ENCODE results near the gene HDAC3. TPM values are rescaled to one million over a fixed set of nuclear protein-coding genes. Genes with fewer than 3 reads are reported as not detected.

HDAC3 gene
- total RNA-seq, 1 experiment from 2014 or later = 91.9 TPM

GRCh38 chr5:141665995-141666940 lies 29.6 kb upstream of the HDAC3 start:
- Histone ChIP-seq H3K36me3 (ENCODE audit: control insufficient read depth in 1 of 2, insufficient read depth in 2 of 2, low read length in 2 of 2) (no peaks in the 10 kb centered on the region), H3K27ac (ENCODE audit: low read depth, low read length) (no peak overlapping the region), H4K20me1 (ENCODE audit: insufficient read depth) (peaks cover 4% of the 10 kb centered on the region; the same call in 1 of the 2 replicates), H3K9me3 (ENCODE audit: control insufficient read depth in 1 of 2, insufficient read depth in 1 of 2, low read depth in 1 of 2, low read length in 2 of 2) (no peaks in the 10 kb centered on the region), H3K4me3 (replicated peaks in 1 of 2; ENCODE audit: low read depth in 1 of 2, low read length in 2 of 2) (no peak overlapping the region), H3K4me1 (ENCODE audit: control insufficient read depth in 1 of 2, insufficient read depth in 2 of 2, low read length in 2 of 2) (0 out of 4 replicates have a peak, but pooled peaks cover 0 to 3% of the 10 kb centered on the region in 2 experiments), H3K4me2 (ENCODE audit: low read length) (no peak overlapping the region), H3K79me2 (ENCODE audit: insufficient read depth, low read length) (no peaks in the 10 kb centered on the region), H2AFZ (ENCODE audit: low read depth, low read length, poor library complexity, severe bottlenecking) (no peak overlapping the region), H3K27me3 (ENCODE audit: insufficient read depth, low read length) (no peaks in the 10 kb centered on the region), H3K9ac (ENCODE audit: low read length) (no peak overlapping the region), H3K9me2 (ENCODE audit: insufficient read depth) (no peaks in the 10 kb centered on the region)
- POLR2A ChIA-PET = interaction anchor here (0.7 kb wide), 1 partner anchor 17 kb away, joined by 3 read pairs; no protein-coding TSS in a partner anchor
- BruUV-seq (replicated peaks) = no TSS peak
- CTCF ChIA-PET = no interaction called here
- RAD21 ChIA-PET (ENCODE audit: low non-redundant PET in 1 of 2, low total read pairs in 2 of 2, uncharacterized antibody in 2 of 2, unreplicated experiment in 2 of 2) = no interaction called here
- intact Hi-C loops (cut with micrococcal nuclease) = loop anchor here (1.0 to 10.0 kb wide), 3 partner anchors 213 to 479 kb away; no protein-coding TSS in a partner anchor
- no peak for DNase-seq (ENCODE audit: low read depth, low spot score)
- no peak for TF ChIP-seq CTCF (IDR thresholded peaks at IDR 0.05 in 2 of 3, conservative IDR thresholded peaks at IDR 0.05 in 1 of 3; ENCODE audit: borderline replicate concordance in 1 of 3, insufficient read depth in 1 of 3, low read depth in 2 of 3, low read length in 2 of 3)
- no peak for TF ChIP-seq CEBPB (IDR thresholded peaks at IDR 0.05; ENCODE audit: low read depth)
- no peak for TF ChIP-seq FOSL1 (IDR thresholded peaks at IDR 0.05; ENCODE audit: low read depth)
- no peak for TF ChIP-seq CBX3 (IDR thresholded peaks at IDR 0.05; ENCODE audit: low read depth)
- no peak for TF ChIP-seq ZBTB33 (IDR thresholded peaks at IDR 0.05; ENCODE audit: extremely low read depth, insufficient replicate concordance, low read length)
- no peak for TF ChIP-seq SIN3A (IDR thresholded peaks at IDR 0.05; ENCODE audit: low read depth)
- ATAC-seq = no peak
